Measurements from ENCODE around the gene PRRC2B.
A peak's percentile ranks its signal among the peaks of the same experiment; 100 is the strongest.

DNA sequence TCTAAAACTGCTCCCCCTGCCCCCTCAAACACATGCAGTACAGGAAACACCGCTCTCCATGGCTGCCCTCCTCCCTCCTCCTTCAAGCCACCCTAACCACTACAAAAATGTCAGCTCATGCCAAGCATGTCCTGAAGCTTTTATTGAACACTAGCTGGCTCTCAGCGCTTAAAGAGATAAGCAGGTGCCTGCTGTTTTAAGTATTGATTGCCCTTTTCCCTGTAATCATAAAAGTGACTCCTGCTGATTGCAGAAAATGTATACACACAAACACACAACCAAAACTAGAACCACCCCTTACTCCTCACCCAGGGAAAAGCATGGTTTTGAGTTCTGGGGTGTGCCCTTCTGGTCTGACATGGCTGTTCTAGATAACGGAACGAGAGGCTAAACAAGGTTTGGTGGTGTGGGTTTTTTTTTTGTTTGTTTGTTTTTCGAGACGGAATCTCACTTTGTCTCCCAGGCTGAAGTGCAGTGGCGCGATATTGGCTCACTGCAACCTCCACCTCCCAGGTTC, 140.9 kb downstream of the PRRC2B start:
- TF ChIP-seq, protein P1, sequence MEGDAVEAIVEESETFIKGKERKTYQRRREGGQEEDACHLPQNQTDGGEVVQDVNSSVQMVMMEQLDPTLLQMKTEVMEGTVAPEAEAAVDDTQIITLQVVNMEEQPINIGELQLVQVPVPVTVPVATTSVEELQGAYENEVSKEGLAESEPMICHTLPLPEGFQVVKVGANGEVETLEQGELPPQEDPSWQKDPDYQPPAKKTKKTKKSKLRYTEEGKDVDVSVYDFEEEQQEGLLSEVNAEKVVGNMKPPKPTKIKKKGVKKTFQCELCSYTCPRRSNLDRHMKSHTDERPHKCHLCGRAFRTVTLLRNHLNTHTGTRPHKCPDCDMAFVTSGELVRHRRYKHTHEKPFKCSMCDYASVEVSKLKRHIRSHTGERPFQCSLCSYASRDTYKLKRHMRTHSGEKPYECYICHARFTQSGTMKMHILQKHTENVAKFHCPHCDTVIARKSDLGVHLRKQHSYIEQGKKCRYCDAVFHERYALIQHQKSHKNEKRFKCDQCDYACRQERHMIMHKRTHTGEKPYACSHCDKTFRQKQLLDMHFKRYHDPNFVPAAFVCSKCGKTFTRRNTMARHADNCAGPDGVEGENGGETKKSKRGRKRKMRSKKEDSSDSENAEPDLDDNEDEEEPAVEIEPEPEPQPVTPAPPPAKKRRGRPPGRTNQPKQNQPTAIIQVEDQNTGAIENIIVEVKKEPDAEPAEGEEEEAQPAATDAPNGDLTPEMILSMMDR (IDR thresholded peaks at IDR 0.05): no peak
- TF ChIP-seq, protein P2, sequence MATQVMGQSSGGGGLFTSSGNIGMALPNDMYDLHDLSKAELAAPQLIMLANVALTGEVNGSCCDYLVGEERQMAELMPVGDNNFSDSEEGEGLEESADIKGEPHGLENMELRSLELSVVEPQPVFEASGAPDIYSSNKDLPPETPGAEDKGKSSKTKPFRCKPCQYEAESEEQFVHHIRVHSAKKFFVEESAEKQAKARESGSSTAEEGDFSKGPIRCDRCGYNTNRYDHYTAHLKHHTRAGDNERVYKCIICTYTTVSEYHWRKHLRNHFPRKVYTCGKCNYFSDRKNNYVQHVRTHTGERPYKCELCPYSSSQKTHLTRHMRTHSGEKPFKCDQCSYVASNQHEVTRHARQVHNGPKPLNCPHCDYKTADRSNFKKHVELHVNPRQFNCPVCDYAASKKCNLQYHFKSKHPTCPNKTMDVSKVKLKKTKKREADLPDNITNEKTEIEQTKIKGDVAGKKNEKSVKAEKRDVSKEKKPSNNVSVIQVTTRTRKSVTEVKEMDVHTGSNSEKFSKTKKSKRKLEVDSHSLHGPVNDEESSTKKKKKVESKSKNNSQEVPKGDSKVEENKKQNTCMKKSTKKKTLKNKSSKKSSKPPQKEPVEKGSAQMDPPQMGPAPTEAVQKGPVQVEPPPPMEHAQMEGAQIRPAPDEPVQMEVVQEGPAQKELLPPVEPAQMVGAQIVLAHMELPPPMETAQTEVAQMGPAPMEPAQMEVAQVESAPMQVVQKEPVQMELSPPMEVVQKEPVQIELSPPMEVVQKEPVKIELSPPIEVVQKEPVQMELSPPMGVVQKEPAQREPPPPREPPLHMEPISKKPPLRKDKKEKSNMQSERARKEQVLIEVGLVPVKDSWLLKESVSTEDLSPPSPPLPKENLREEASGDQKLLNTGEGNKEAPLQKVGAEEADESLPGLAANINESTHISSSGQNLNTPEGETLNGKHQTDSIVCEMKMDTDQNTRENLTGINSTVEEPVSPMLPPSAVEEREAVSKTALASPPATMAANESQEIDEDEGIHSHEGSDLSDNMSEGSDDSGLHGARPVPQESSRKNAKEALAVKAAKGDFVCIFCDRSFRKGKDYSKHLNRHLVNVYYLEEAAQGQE (IDR thresholded peaks at IDR 0.05; ENCODE audit: insufficient read depth in 1 of 2, low read depth in 2 of 2, low read length in 1 of 2): no peak
- TF ChIP-seq POLR2AphosphoS5 (IDR thresholded peaks at IDR 0.05; ENCODE audit: low read depth, low read length): no peak
- TF ChIP-seq TCF7L2 (IDR thresholded peaks at IDR 0.05; ENCODE audit: low read depth, low read length): peak; percentile 63; the same call in 1 of the 2 replicates

All from Panc1 (cell line).